Stimulated activated CD8-positive, alpha-beta memory T cell treated with anti-CD3 and anti-CD28 coated beads, Interleukin-2, amount 100 ng/mL, for 1 hour (primary cell): Measurements from ENCODE around the gene CCDC102B.
"Not testable (repeated sequence)": the region's sequence is repeated elsewhere in the genome, so short reads cannot be mapped to it uniquely, and the experiment has no call there.

ENCODE experiments used
- DNase-seq, 2 donors: peaks; one replicate each; pipeline ENCODE4 v3.0.0-alpha.2; 2020; ENCODE audit warnings: low read depth in 2 of 2

Gene CCDC102B

GRCh38 chr18:68797871-68798270 lies at the start of gene CCDC102B:
Gene CCDC102B (plus strand): TSS chr18:68798080. CDS start chr18:68836764, 38,684 bp downstream.
- DNase-seq: no peak

- no peak for DNase-seq
Measured at GRCh38 chr18:68757126-68757525, 40.8 kb upstream of the CCDC102B start.

- no peak for DNase-seq
Measured at GRCh38 chr18:68759308-68759707, 38.6 kb upstream of the CCDC102B start.

GRCh38 chr18:68763083-68763482 lies 34.8 kb upstream of the CCDC102B start:
- DNase-seq: no peak

GRCh38 chr18:68764016-68764415 lies 33.9 kb upstream of the CCDC102B start:
- no peak for DNase-seq

GRCh38 chr18:68766433-68766832 lies 31.4 kb upstream of the CCDC102B start:
- DNase-seq: no peak

- DNase-seq: no peak
Measured at GRCh38 chr18:68769461-68769860, 28.4 kb upstream of the CCDC102B start.

- no peak for DNase-seq
Measured at GRCh38 chr18:68772268-68772667, 25.6 kb upstream of the CCDC102B start.

- no peak for DNase-seq
Measured at GRCh38 chr18:68778280-68778886, 19.5 kb upstream of the CCDC102B start.

GRCh38 chr18:68779169-68779568 lies 18.7 kb upstream of the CCDC102B start:
- no peak for DNase-seq

GRCh38 chr18:68780802-68781635 lies 16.9 kb upstream of the CCDC102B start:
- DNase-seq: no peak

- DNase-seq: no peak
Measured at GRCh38 chr18:68783506-68783905, 14.4 kb upstream of the CCDC102B start.

GRCh38 chr18:68784071-68784470 lies 13.8 kb upstream of the CCDC102B start:
- DNase-seq: no peak

- DNase-seq: not testable (repeated sequence)
Measured at GRCh38 chr18:68790290-68790689, 7.6 kb upstream of the CCDC102B start.

- DNase-seq: no peak
Measured at GRCh38 chr18:68791801-68792200, 6.1 kb upstream of the CCDC102B start.

GRCh38 chr18:68793951-68794350 lies 3.9 kb upstream of the CCDC102B start:
- no peak for DNase-seq

- no peak for DNase-seq
Measured at GRCh38 chr18:68796936-68797690, 767 bp upstream of the CCDC102B start.

- DNase-seq: no peak
Measured at GRCh38 chr18:68800075-68800474, 2.2 kb downstream of the CCDC102B start.

GRCh38 chr18:68803356-68803755 lies 5.5 kb downstream of the CCDC102B start:
- DNase-seq: no peak

GRCh38 chr18:68817584-68817983 lies 19.7 kb downstream of the CCDC102B start:
- no peak for DNase-seq

- no peak for DNase-seq
Measured at GRCh38 chr18:68818584-68818983, 20.7 kb downstream of the CCDC102B start.

- DNase-seq: no peak
Measured at GRCh38 chr18:68822926-68823325, 25.0 kb downstream of the CCDC102B start.

- DNase-seq: no peak
Measured at GRCh38 chr18:68826121-68826520, 28.2 kb downstream of the CCDC102B start.
